Activated CD8-positive, alpha-beta memory T cell treated with anti-CD3 and anti-CD28 coated beads, Interleukin-2, amount 50 U/mL, for 24 hours (primary cell): Measurements from ENCODE around the gene LRRFIP1.

Experiments
- DNase-seq: peaks from one replicate; pipeline ENCODE4 v3.0.0-alpha.2; 2020; ENCODE audit errors: extremely low read depth

LRRFIP1 gene

DNA sequence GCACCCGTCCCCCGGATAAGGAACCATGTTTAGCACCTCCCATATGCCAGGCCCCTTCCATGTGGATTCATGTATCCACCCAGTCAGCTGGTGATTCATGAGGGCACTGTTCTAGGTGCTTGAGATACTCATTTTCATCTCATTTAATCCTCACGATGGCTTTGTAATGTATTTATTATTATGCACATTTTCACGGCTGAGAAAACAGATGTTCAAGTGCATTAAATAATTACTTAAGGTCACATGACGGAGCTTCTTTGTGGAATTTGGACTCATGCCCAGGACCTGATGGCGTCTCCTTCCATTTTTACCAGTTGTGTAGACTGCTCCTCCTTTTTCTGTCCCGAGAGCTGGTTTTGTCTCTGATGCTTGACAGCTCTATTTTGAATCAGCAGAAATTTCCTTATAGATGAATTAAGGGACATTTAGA lies 99.0 kb downstream of the LRRFIP1 start:
- no peak for DNase-seq

DNA sequence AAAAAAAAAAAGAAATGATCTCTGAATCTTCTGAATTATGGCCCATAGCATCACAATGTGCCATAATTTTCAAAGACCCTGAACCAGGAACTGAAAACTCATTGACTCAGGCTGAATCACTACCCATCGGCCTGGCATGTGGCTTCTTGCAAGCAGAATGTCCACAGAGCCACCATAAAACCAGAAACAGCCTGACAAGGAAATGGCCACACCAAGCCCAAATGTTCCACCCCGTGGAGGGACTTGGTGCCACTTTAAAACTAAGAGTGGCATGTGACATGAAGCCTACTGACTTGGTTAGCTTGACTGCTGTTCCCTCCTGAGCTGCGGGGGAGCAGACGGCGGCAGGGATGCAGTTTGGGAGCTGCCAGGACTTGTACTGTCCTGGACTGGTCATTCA lies 100.0 kb downstream of the LRRFIP1 start:
- DNase-seq = no peak

- no peak for DNase-seq
Measured at GRCh38 chr2:237729681-237730475, 102.5 kb downstream of the LRRFIP1 start.

- peak; percentile 18 for DNase-seq
Measured at GRCh38 chr2:237731663-237732062, 104.3 kb downstream of the LRRFIP1 start.

DNA sequence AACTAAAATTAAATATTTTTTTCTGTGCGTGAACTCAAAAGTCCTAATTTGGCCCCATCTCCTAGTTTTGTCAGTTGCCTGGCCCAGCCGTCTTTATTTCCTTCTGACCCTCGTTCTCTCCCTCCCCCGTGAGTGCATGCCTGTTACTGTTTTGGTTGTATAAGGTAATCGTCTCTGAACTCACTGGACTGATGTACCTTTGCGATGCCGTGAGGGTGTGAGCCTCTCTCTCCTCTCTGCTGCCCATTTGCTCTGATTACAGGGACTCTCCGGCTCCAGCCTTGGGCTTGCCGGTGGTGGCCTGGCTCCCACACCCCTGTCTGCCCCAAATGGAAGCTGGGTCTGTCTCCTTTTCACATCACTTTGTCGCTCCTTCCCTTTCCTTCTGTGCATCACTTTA lies 104.7 kb downstream of the LRRFIP1 start:
- DNase-seq = no peak

DNA sequence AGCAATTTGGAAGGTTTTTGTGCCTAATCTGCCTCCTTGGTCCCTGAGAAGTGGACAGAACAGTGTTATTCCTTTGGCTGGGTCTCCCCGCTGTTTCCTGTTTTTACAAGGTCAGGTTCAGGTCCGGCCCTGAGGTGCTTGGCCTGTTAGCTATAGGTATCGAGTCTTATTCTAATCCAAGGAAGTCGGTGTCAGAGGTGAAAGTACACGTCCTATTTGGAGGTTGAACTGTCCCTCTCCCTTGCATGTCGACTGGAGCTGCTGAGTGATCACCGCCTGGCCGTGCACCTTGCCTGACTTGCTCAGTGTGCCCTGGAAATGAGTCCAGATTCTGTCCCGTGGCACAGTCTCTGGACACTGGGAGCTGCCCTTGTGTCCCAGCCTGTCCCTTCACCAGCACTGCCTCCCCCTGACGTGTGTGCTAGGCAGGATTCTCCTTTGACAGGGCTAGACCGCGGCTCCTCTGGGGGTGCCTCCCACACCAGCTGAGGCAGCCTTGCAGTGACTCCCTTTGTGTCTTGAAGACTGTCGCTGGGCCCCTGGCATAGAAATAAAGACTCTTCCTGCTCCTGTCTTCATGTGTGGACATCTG lies 105.5 kb downstream of the LRRFIP1 start:
- no peak for DNase-seq

- DNase-seq = no peak
Measured at GRCh38 chr2:237733677-237734300, 106.4 kb downstream of the LRRFIP1 start.

GRCh38 chr2:237734905-237735623 lies 107.7 kb downstream of the LRRFIP1 start:
- no peak for DNase-seq

- no peak for DNase-seq
Measured at GRCh38 chr2:237735798-237736197, 108.4 kb downstream of the LRRFIP1 start.

- DNase-seq = no peak
Measured at GRCh38 chr2:237736783-237737182, 109.4 kb downstream of the LRRFIP1 start.

GRCh38 chr2:237737196-237737865 lies 109.9 kb downstream of the LRRFIP1 start:
- DNase-seq = no peak

- DNase-seq = no peak
Measured at GRCh38 chr2:237738255-237738654, 110.9 kb downstream of the LRRFIP1 start.

GRCh38 chr2:237739101-237739500 lies 111.7 kb downstream of the LRRFIP1 start:
- DNase-seq = no peak

GRCh38 chr2:237742191-237742590 lies 114.8 kb downstream of the LRRFIP1 start:
- no peak for DNase-seq

GRCh38 chr2:237742614-237743013 lies 115.2 kb downstream of the LRRFIP1 start:
- no peak for DNase-seq

DNA sequence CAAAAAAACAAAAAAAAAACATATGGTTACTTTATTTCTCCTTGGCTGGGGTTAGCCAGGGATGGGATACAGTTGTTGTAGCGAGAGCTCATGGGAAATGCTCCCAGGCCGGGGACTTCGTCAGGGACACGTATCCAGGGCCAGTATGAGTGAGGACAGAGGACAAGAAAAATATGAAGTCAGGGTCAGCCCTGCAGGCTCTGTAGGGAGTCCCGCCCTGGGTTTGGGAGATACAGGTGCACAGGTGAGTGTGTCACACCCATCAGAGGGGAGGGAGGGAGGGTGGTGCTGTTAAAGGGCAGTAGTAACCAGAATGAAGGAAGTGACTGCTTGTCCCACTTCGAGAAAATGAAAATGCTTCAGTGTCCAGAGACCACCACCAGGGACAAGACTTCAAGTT lies 115.6 kb downstream of the LRRFIP1 start:
- DNase-seq = no peak

DNA sequence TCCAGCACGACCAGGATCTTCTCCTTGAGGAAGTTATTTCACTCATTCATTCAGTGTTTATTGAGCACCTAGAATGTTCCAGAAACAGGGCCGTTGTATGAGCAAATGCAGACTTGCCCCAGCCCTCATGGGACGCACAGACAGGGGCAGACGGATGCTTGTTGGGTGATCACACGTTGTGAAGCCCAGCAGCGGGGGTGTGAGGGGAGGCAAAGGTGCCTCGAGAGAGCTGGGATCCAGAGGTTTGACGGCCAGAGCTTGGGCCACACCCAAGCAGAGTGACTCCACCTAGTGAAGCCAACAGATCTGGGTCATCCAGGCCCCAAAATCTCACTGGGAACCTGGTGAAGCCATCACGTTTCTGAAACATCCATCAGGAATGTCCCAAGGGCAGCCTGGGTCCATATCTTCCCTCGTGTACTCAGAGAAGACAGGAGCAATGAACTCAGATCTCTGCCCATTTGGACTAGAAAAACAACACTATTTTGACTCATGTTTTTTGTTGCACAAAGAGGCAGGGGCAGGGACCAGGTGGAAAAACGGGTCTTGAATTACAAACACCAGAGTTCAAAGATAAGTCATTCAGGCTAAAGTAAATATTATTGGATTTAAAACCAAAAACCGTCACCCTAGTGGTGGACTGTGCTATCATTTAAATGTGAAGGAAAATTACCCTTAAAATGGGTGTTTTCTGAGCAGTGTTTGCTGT lies 116.3 kb downstream of the LRRFIP1 start:
- no peak for DNase-seq

DNA sequence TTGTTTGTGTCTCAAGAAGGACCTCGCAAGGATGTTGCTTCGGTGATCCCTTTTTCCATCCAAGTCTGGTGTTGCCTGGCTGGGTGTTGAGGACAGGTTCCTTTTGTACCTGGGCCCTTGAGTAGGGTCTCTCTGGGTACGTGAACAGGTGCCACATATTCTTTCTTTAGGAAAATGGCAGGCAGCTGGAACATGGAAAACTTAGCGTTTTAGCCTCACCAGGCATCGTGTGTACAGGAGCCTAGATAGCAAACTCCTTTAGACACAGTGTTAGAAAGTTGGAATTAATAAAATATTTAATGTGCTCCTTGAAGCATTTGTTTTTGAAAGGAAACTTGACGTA lies 116.9 kb downstream of the LRRFIP1 start:
- DNase-seq = no peak

GRCh38 chr2:237744613-237745249 lies 117.3 kb downstream of the LRRFIP1 start:
- DNase-seq = peak; percentile 54

GRCh38 chr2:237745250-237745613 lies 117.8 kb downstream of the LRRFIP1 start:
- DNase-seq = no peak
